ENCODE measurements around the gene PIF1. TPM values are rescaled to one million over a fixed set of nuclear protein-coding genes. Genes with fewer than 3 reads are reported as not detected.

Gene PIF1
- total RNA-seq, 1 donor from 2014 or later, result 6.6 TPM

DNA sequence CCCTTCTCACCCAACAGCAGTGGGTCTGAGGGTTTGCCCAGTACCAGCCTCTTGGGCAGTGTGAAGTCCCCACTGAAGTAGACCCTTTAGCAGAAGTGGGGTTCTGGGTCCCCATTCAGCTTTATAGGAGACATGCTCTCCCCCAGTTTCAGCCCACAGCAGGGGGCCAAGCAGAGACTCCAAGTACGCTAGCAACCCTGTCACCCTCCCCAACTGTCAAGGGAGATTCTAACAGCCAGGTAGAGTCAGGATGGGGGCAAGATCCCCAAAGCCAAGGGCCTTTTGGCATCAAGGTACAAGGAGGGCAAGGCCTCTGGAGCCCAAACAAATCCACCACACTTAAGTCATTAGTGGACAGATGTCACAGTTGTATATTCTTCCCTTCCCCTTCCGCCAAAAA, 51.8 kb downstream of the PIF1 start:
- peak overlapping the region; percentile 74 for H3K27ac ChIP-seq
- no peaks in the 10 kb centered on the region for H3K36me3 ChIP-seq
- intact Hi-C loops (cut with DNase I), result no loop called here
- peak overlapping the region in 1 of 2 donors; percentile 89 for H3K4me3 ChIP-seq
- peaks cover 14% of the 10 kb centered on the region for H3K4me1 ChIP-seq
- no peak for DNase-seq (ENCODE audit: extremely low spot score in 2 of 2)
- H3K27me3 ChIP-seq, result no peaks in the 10 kb centered on the region
- TF ChIP-seq POLR2AphosphoS5 (IDR thresholded peaks at IDR 0.05; ENCODE audit: insufficient read depth in 1 of 2, low read depth in 1 of 2), result no peak
- no peaks in the 10 kb centered on the region for H3K9me3 ChIP-seq

DNA sequence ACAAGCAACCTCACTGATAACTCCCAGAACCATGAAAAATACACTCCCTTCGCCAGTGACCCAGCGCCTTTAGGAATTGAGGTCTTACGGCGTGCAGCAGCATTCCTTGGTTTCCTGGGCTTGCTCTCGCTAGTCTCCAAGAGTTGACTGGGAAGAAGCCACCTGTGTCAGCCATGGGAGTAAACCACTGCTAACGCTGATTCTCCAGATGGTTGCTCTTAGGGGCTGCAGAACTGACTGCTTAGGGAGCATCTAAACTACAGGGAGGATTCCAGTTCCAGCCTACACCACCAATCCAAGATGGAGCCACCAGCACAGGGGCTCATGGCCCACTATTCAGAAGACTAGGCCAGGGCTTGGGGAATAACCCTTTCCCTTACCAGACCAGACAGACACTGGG, 52.5 kb downstream of the PIF1 start:
- intact Hi-C loops (cut with DNase I), result no loop called here
- H3K27me3 ChIP-seq, result no peaks in the 10 kb centered on the region
- H3K27ac ChIP-seq, result no peak overlapping the region
- H3K4me1 ChIP-seq, result peaks cover 14% of the 10 kb centered on the region
- no peaks in the 10 kb centered on the region for H3K36me3 ChIP-seq
- TF ChIP-seq POLR2AphosphoS5 (IDR thresholded peaks at IDR 0.05; ENCODE audit: insufficient read depth in 1 of 2, low read depth in 1 of 2) (no peak), CTCF (IDR thresholded peaks at IDR 0.05) (no peak), POLR2A (IDR thresholded peaks at IDR 0.05) (no peak)
- no peak overlapping the region for H3K4me3 ChIP-seq
- DNase-seq (ENCODE audit: extremely low spot score in 2 of 2), result no peak
- H3K9me3 ChIP-seq, result no peaks in the 10 kb centered on the region

GRCh38 chr15:64772488-64772887, 53.0 kb downstream of the PIF1 start:
- Histone ChIP-seq H3K36me3 (no peaks in the 10 kb centered on the region), H3K4me1 (peaks cover 14% of the 10 kb centered on the region), H3K9me3 (no peaks in the 10 kb centered on the region), H3K27me3 (no peaks in the 10 kb centered on the region), H3K27ac (no peak overlapping the region), H3K4me3 (no peak overlapping the region)
- TF ChIP-seq CTCF (IDR thresholded peaks at IDR 0.05) (no peak), POLR2A (IDR thresholded peaks at IDR 0.05) (no peak), POLR2AphosphoS5 (IDR thresholded peaks at IDR 0.05; ENCODE audit: insufficient read depth in 1 of 2, low read depth in 1 of 2) (no peak)
- intact Hi-C loops (cut with DNase I), result no loop called here
- no peak for DNase-seq (ENCODE audit: extremely low spot score in 2 of 2)

GRCh38 chr15:64770626-64771025, 54.8 kb downstream of the PIF1 start:
- Histone ChIP-seq H3K4me1 (no peaks in the 10 kb centered on the region), H3K36me3 (no peaks in the 10 kb centered on the region), H3K27me3 (no peaks in the 10 kb centered on the region), H3K27ac (no peak overlapping the region), H3K9me3 (no peaks in the 10 kb centered on the region), H3K4me3 (no peak overlapping the region)
- TF ChIP-seq POLR2A (IDR thresholded peaks at IDR 0.05) (no peak), CTCF (IDR thresholded peaks at IDR 0.05) (no peak), POLR2AphosphoS5 (IDR thresholded peaks at IDR 0.05; ENCODE audit: insufficient read depth in 1 of 2, low read depth in 1 of 2) (no peak)
- DNase-seq (ENCODE audit: extremely low spot score in 2 of 2), result no peak
- intact Hi-C loops (cut with DNase I), result no loop called here

GRCh38 chr15:64767203-64767602, 58.2 kb downstream of the PIF1 start:
- intact Hi-C loops (cut with DNase I), result no loop called here
- no peaks in the 10 kb centered on the region for H3K4me1 ChIP-seq
- TF ChIP-seq POLR2A (IDR thresholded peaks at IDR 0.05) (no peak), POLR2AphosphoS5 (IDR thresholded peaks at IDR 0.05; ENCODE audit: insufficient read depth in 1 of 2, low read depth in 1 of 2) (no peak), CTCF (IDR thresholded peaks at IDR 0.05) (no peak)
- H3K27ac ChIP-seq, result no peak overlapping the region
- no peak overlapping the region for H3K4me3 ChIP-seq
- DNase-seq (ENCODE audit: extremely low spot score in 2 of 2), result no peak
- H3K9me3 ChIP-seq, result no peaks in the 10 kb centered on the region
- no peaks in the 10 kb centered on the region for H3K27me3 ChIP-seq
- H3K36me3 ChIP-seq, result no peaks in the 10 kb centered on the region

GRCh38 chr15:64766058-64766457, 59.4 kb downstream of the PIF1 start:
- Histone ChIP-seq H3K4me3 (no peak overlapping the region), H3K27ac (no peak overlapping the region), H3K9me3 (no peaks in the 10 kb centered on the region), H3K4me1 (no peaks in the 10 kb centered on the region), H3K27me3 (no peaks in the 10 kb centered on the region), H3K36me3 (no peaks in the 10 kb centered on the region)
- no peak for DNase-seq (ENCODE audit: extremely low spot score in 2 of 2)
- intact Hi-C loops (cut with DNase I), result no loop called here
- no peak for TF ChIP-seq POLR2AphosphoS5 (IDR thresholded peaks at IDR 0.05; ENCODE audit: insufficient read depth in 1 of 2, low read depth in 1 of 2)
- no peak for TF ChIP-seq CTCF (IDR thresholded peaks at IDR 0.05)
- TF ChIP-seq POLR2A (IDR thresholded peaks at IDR 0.05), result no peak

Data from vagina (tissue), 2 donors.